GM18519 (cell line): ENCODE measurements around the gene TXK.

ENCODE experiments used
- ATAC-seq: cut with Tn5 transposase; IDR thresholded peaks from one replicate; pipeline ENCODE4 v1.9.1; 2021; ENCODE audit warnings: mild to moderate bottlenecking, moderate library complexity; ENCODE audit not compliant: unreplicated experiment, low FRiP score

Gene TXK

GRCh38 chr4:48065587-48066052 is 68.4 kb downstream of the TXK start:
- ATAC-seq, result peak; percentile 54

GRCh38 chr4:48064349-48064748 is 69.7 kb downstream of the TXK start:
- peak; percentile 40 for ATAC-seq

- ATAC-seq, result no peak
These were observed 75.2 kb downstream of the TXK start for GRCh38 chr4:48058617-48059530.

GRCh38 chr4:48051078-48051477 is 83.0 kb downstream of the TXK start:
- ATAC-seq, result no peak

GRCh38 chr4:48049483-48049882 is 84.6 kb downstream of the TXK start:
- no peak for ATAC-seq

- ATAC-seq, result no peak
These were observed 86.2 kb downstream of the TXK start for GRCh38 chr4:48047896-48048295.

GRCh38 chr4:48047421-48047844 is 86.6 kb downstream of the TXK start:
- ATAC-seq, result peak; percentile 88

- ATAC-seq, result no peak
These were observed 88.0 kb downstream of the TXK start for GRCh38 chr4:48046059-48046458.

- ATAC-seq, result no peak
These were observed 89.8 kb downstream of the TXK start for GRCh38 chr4:48044298-48044697.

GRCh38 chr4:48043504-48043903 is 90.5 kb downstream of the TXK start:
- no peak for ATAC-seq

- ATAC-seq, result peak; percentile 25
These were observed 91.0 kb downstream of the TXK start for GRCh38 chr4:48042979-48043461.

GRCh38 chr4:48041535-48042137 is 92.4 kb downstream of the TXK start:
- no peak for ATAC-seq

- ATAC-seq, result no peak
These were observed 94.5 kb downstream of the TXK start for GRCh38 chr4:48039561-48039960.

GRCh38 chr4:48038666-48039065 is 95.4 kb downstream of the TXK start:
- ATAC-seq, result no peak

GRCh38 chr4:48037117-48037462 is 97.0 kb downstream of the TXK start:
- ATAC-seq, result no peak

- no peak for ATAC-seq
These were observed 98.1 kb downstream of the TXK start for GRCh38 chr4:48035952-48036351.

GRCh38 chr4:48033825-48034413 is 100.1 kb downstream of the TXK start:
- ATAC-seq, result no peak

- ATAC-seq, result no peak
These were observed 100.6 kb downstream of the TXK start for GRCh38 chr4:48033412-48033811.

- no peak for ATAC-seq
These were observed 101.3 kb downstream of the TXK start for GRCh38 chr4:48032721-48033120.

- no peak for ATAC-seq
These were observed 102.1 kb downstream of the TXK start for GRCh38 chr4:48031802-48032525.

- ATAC-seq, result no peak
These were observed 103.6 kb downstream of the TXK start for GRCh38 chr4:48030470-48030869.
